ENCODE measurements around the gene DDX31.

GRCh38 chr9:132582786-132583583, 86.8 kb downstream of the DDX31 start:
- no peak for TF ChIP-seq CTCF (conservative IDR thresholded peaks at IDR 0.05; ENCODE audit: low read length)
- no peak for TF ChIP-seq EZH2phosphoT487 (IDR thresholded peaks at IDR 0.05; ENCODE audit: borderline replicate concordance, low read depth, low read length)
